SK-N-SH (cell line): ENCODE data around the gene NCOA4.

Experiments used
- CTCF ChIP-seq: fragments of 200-600 bp; sonication (generic); IDR thresholded peaks from 2 replicates; pipeline ENCODE4 v1.6.1; 2017; ENCODE audit warnings: antibody characterized with exemption, mild to moderate bottlenecking, moderate library complexity
- FOXM1 ChIP-seq: IDR thresholded peaks from 2 replicates; pipeline ENCODE4 v1.4.0; 2012; ENCODE audit warnings: low read depth, mild to moderate bottlenecking
- MAX ChIP-seq: IDR thresholded peaks from 2 replicates; pipeline ENCODE4 v1.4.0; 2012; ENCODE audit warnings: low read depth
- POLR2AphosphoS5 ChIP-seq: IDR thresholded peaks from 2 replicates; pipeline ENCODE4 v1.6.1; 2012; ENCODE audit warnings: low read depth, low read length
- RFX5 ChIP-seq: IDR thresholded peaks from 2 replicates; pipeline ENCODE4 v1.6.1; 2012; ENCODE audit warnings: mild to moderate bottlenecking, improper control_type of control experiment, low read length
- TAF1 ChIP-seq: IDR thresholded peaks from 2 replicates; pipeline ENCODE4 v1.6.1; 2012; ENCODE audit warnings: low read depth, mild to moderate bottlenecking, low read length, moderate library complexity, borderline replicate concordance
- USF2 ChIP-seq: fragments of 150-350 bp; IDR thresholded peaks from 2 replicates; pipeline ENCODE4 v1.6.1; 2017; ENCODE audit warnings: antibody characterized with exemption, low read length, low read depth, borderline replicate concordance
- YY1 ChIP-seq: IDR thresholded peaks from 2 replicates; pipeline ENCODE4 v1.4.0; 2012; ENCODE audit warnings: low read depth, mild to moderate bottlenecking

GRCh38 chr10:46017733-46018132 is 12.7 kb downstream of the NCOA4 start:
- TF ChIP-seq USF2 (no peak), CTCF (no peak), FOXM1 (no peak), RFX5 (no peak), MAX (no peak), POLR2AphosphoS5 (no peak), YY1 (no peak), TAF1 (no peak)
